ENCODE measurements around the gene GPRIN1.

GRCh38 chr5:176595386-176595943 lies 14.5 kb downstream of the GPRIN1 start:
- TF ChIP-seq, protein P1, sequence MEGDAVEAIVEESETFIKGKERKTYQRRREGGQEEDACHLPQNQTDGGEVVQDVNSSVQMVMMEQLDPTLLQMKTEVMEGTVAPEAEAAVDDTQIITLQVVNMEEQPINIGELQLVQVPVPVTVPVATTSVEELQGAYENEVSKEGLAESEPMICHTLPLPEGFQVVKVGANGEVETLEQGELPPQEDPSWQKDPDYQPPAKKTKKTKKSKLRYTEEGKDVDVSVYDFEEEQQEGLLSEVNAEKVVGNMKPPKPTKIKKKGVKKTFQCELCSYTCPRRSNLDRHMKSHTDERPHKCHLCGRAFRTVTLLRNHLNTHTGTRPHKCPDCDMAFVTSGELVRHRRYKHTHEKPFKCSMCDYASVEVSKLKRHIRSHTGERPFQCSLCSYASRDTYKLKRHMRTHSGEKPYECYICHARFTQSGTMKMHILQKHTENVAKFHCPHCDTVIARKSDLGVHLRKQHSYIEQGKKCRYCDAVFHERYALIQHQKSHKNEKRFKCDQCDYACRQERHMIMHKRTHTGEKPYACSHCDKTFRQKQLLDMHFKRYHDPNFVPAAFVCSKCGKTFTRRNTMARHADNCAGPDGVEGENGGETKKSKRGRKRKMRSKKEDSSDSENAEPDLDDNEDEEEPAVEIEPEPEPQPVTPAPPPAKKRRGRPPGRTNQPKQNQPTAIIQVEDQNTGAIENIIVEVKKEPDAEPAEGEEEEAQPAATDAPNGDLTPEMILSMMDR (IDR thresholded peaks at IDR 0.05) = no peak
- no peak for TF ChIP-seq POLR2A (IDR thresholded peaks at IDR 0.05)
